Measurements from ENCODE around the gene FBXO33. TPM values are rescaled to one million over a fixed set of nuclear protein-coding genes. Genes with fewer than 3 reads are reported as not detected.

FBXO33 gene
- total RNA-seq, result 10 to 100 TPM; 47.8 to 59.1 TPM
- total RNA-seq, result 61.7 to 98.9 reads per million in 2 donors

GRCh38 chr14:39432179-39432618 lies at the start of gene FBXO33:
TSS of gene FBXO33 (minus strand) at chr14:39432433. CDS start at chr14:39432162, 271 bp downstream.
- ATAC-seq (peak; percentile 86), DNase-seq (peak; percentile 91 to 95 (median 94))
- no peaks in the 10 kb centered on the region for H3K27me3 Mint-ChIP-seq
- peaks cover 33% of the 10 kb centered on the region for H3K4me1 Mint-ChIP-seq
- H3K36me3 Mint-ChIP-seq (ENCODE audit: low read depth), result peaks cover 2% of the 10 kb centered on the region
- H3K9me3 ChIP-seq (ENCODE audit: control insufficient read depth, low read length, poor library complexity, severe bottlenecking), result no peaks in the 10 kb centered on the region
- H3K27ac Mint-ChIP-seq, result peak within 1 kb of the TSS; percentile 99
- peak within 1 kb of the TSS; percentile 100 for H3K4me3 Mint-ChIP-seq

- DNase-seq (no peak), ATAC-seq (no peak)
- Mint-ChIP-seq H3K4me1 (no peaks in the 10 kb centered on the region), H3K4me3 (no peak overlapping the region), H3K27ac (no peak overlapping the region), H3K36me3 (ENCODE audit: low read depth) (peaks cover 7% of the 10 kb centered on the region), H3K27me3 (no peaks in the 10 kb centered on the region)
- no peaks in the 10 kb centered on the region for H3K9me3 ChIP-seq (ENCODE audit: control insufficient read depth, low read length, poor library complexity, severe bottlenecking)
Observed at GRCh38 chr14:39474416-39474911, 42.2 kb upstream of the FBXO33 start.

GRCh38 chr14:39472078-39472477 lies 39.8 kb upstream of the FBXO33 start:
- ATAC-seq, result no peak
- Mint-ChIP-seq H3K4me3 (no peak overlapping the region), H3K27me3 (peaks cover 5% of the 10 kb centered on the region), H3K36me3 (ENCODE audit: low read depth) (peaks cover 4% of the 10 kb centered on the region), H3K4me1 (no peaks in the 10 kb centered on the region), H3K27ac (no peak overlapping the region)
- no peak for DNase-seq
- no peaks in the 10 kb centered on the region for H3K9me3 ChIP-seq (ENCODE audit: control insufficient read depth, low read length, poor library complexity, severe bottlenecking)

- peaks cover 4% of the 10 kb centered on the region for H3K36me3 Mint-ChIP-seq (ENCODE audit: low read depth)
- H3K4me3 Mint-ChIP-seq, result no peak overlapping the region
- DNase-seq (no peak), ATAC-seq (peak; percentile 56)
- peaks cover 5% of the 10 kb centered on the region for H3K27me3 Mint-ChIP-seq
- H3K4me1 Mint-ChIP-seq, result no peaks in the 10 kb centered on the region
- H3K9me3 ChIP-seq (ENCODE audit: control insufficient read depth, low read length, poor library complexity, severe bottlenecking), result no peaks in the 10 kb centered on the region
- no peak overlapping the region for H3K27ac Mint-ChIP-seq
Observed at GRCh38 chr14:39469094-39469710, 37.0 kb upstream of the FBXO33 start.

- Mint-ChIP-seq H3K27ac (no peak overlapping the region), H3K4me3 (no peak overlapping the region)
Observed at GRCh38 chr14:39467889-39468524, 35.8 kb upstream of the FBXO33 start.

GRCh38 chr14:39459795-39460478 lies 27.7 kb upstream of the FBXO33 start:
- H3K4me1 Mint-ChIP-seq, result no peaks in the 10 kb centered on the region
- H3K4me3 Mint-ChIP-seq, result no peak overlapping the region
- no peak for ATAC-seq

More at GRCh38 chr14:39467889-39468524, 35.8 kb upstream of the FBXO33 start:
- Mint-ChIP-seq H3K4me1 (no peaks in the 10 kb centered on the region), H3K27me3 (peaks cover 5% of the 10 kb centered on the region), H3K36me3 (ENCODE audit: low read depth) (peaks cover 4% of the 10 kb centered on the region)
- no peak for DNase-seq
- no peaks in the 10 kb centered on the region for H3K9me3 ChIP-seq (ENCODE audit: control insufficient read depth, low read length, poor library complexity, severe bottlenecking)
- no peak for ATAC-seq

GRCh38 chr14:39456702-39457250 lies 24.5 kb upstream of the FBXO33 start:
- Mint-ChIP-seq H3K27ac (no peak overlapping the region), H3K36me3 (ENCODE audit: low read depth) (no peaks in the 10 kb centered on the region), H3K27me3 (peaks cover 4% of the 10 kb centered on the region), H3K4me1 (no peaks in the 10 kb centered on the region), H3K4me3 (no peak overlapping the region)
- ATAC-seq (no peak), DNase-seq (no peak)
- H3K9me3 ChIP-seq (ENCODE audit: control insufficient read depth, low read length, poor library complexity, severe bottlenecking), result no peaks in the 10 kb centered on the region

More at GRCh38 chr14:39459795-39460478, 27.7 kb upstream of the FBXO33 start:
- Mint-ChIP-seq H3K36me3 (ENCODE audit: low read depth) (no peaks in the 10 kb centered on the region), H3K27ac (no peak overlapping the region), H3K27me3 (peaks cover 3% of the 10 kb centered on the region)
- no peak for DNase-seq
- no peaks in the 10 kb centered on the region for H3K9me3 ChIP-seq (ENCODE audit: control insufficient read depth, low read length, poor library complexity, severe bottlenecking)

- Mint-ChIP-seq H3K36me3 (ENCODE audit: low read depth) (no peaks in the 10 kb centered on the region), H3K27ac (no peak overlapping the region), H3K27me3 (peaks cover 9% of the 10 kb centered on the region), H3K4me1 (no peaks in the 10 kb centered on the region), H3K4me3 (no peak overlapping the region)
- H3K9me3 ChIP-seq (ENCODE audit: control insufficient read depth, low read length, poor library complexity, severe bottlenecking), result no peaks in the 10 kb centered on the region
- ATAC-seq (no peak), DNase-seq (no peak)
Observed at GRCh38 chr14:39454906-39455539, 22.8 kb upstream of the FBXO33 start.

GRCh38 chr14:39452680-39453079 lies 20.4 kb upstream of the FBXO33 start:
- Mint-ChIP-seq H3K4me1 (peaks cover under 1% of the 10 kb centered on the region), H3K27me3 (peaks cover 10% of the 10 kb centered on the region), H3K4me3 (no peak overlapping the region), H3K27ac (no peak overlapping the region), H3K36me3 (ENCODE audit: low read depth) (peaks cover 2% of the 10 kb centered on the region)
- no peaks in the 10 kb centered on the region for H3K9me3 ChIP-seq (ENCODE audit: control insufficient read depth, low read length, poor library complexity, severe bottlenecking)
- ATAC-seq (no peak), DNase-seq (no peak)

- no peak overlapping the region for H3K27ac Mint-ChIP-seq
- no peak for DNase-seq
- H3K4me1 Mint-ChIP-seq, result peaks cover 9% of the 10 kb centered on the region
- H3K36me3 Mint-ChIP-seq (ENCODE audit: low read depth), result peaks cover 2% of the 10 kb centered on the region
- no peak for ATAC-seq
- H3K9me3 ChIP-seq (ENCODE audit: control insufficient read depth, low read length, poor library complexity, severe bottlenecking), result no peaks in the 10 kb centered on the region
- no peak overlapping the region for H3K4me3 Mint-ChIP-seq
- H3K27me3 Mint-ChIP-seq, result peaks cover 18% of the 10 kb centered on the region
Observed at GRCh38 chr14:39451811-39452210, 19.6 kb upstream of the FBXO33 start.

GRCh38 chr14:39447175-39447661 lies 15.0 kb upstream of the FBXO33 start:
- peaks cover 10% of the 10 kb centered on the region for H3K4me1 Mint-ChIP-seq
- H3K27ac Mint-ChIP-seq, result peak overlapping the region; percentile 10
- no peak overlapping the region for H3K4me3 Mint-ChIP-seq
- no peaks in the 10 kb centered on the region for H3K9me3 ChIP-seq (ENCODE audit: control insufficient read depth, low read length, poor library complexity, severe bottlenecking)
- DNase-seq (no peak), ATAC-seq (no peak)
- H3K27me3 Mint-ChIP-seq, result peaks cover 19% of the 10 kb centered on the region
- H3K36me3 Mint-ChIP-seq (ENCODE audit: low read depth), result peaks cover 2% of the 10 kb centered on the region

- Mint-ChIP-seq H3K27me3 (peaks cover 17% of the 10 kb centered on the region), H3K4me3 (no peak overlapping the region), H3K27ac (no peak overlapping the region), H3K36me3 (ENCODE audit: low read depth) (peaks cover 2% of the 10 kb centered on the region), H3K4me1 (peaks cover 10% of the 10 kb centered on the region)
- no peak for ATAC-seq
- no peaks in the 10 kb centered on the region for H3K9me3 ChIP-seq (ENCODE audit: control insufficient read depth, low read length, poor library complexity, severe bottlenecking)
- no peak for DNase-seq
Observed at GRCh38 chr14:39446131-39446744, 14.0 kb upstream of the FBXO33 start.
